Esophagus muscularis mucosa (tissue), 4 donors: ENCODE measurements around the gene OR8B8.

Experiments used
- CTCF ChIP-seq, 3 experiments: fragments of 200-600 bp in 2 of 3; fragments of 450-650 bp in 1 of 3; sonication (generic) in 2 of 3; IDR thresholded peaks; one replicate each; pipeline ENCODE4 v1.5.1; 2017 to 2019; ENCODE audit warnings: antibody characterized with exemption in 3 of 3, mild to moderate bottlenecking in 2 of 3, moderate library complexity in 1 of 3
- EP300 ChIP-seq: sonication (generic); formaldehyde crosslinking; IDR thresholded peaks from one replicate; pipeline ENCODE4 v1.6.1; 2017; ENCODE audit warnings: antibody characterized with exemption
- POLR2A ChIP-seq: fragments of 450-650 bp; IDR thresholded peaks from one replicate; pipeline ENCODE4 v1.6.1; 2017; ENCODE audit warnings: antibody characterized with exemption, moderate library complexity, mild to moderate bottlenecking, low read depth
- POLR2AphosphoS5 ChIP-seq, 2 donors: sonication (generic); formaldehyde crosslinking; IDR thresholded peaks; one replicate each; pipeline ENCODE4 v1.6.1; 2017; ENCODE audit warnings: antibody characterized with exemption in 2 of 2

GRCh38 chr11:124479561-124479960 lies 34.1 kb upstream of the OR8B8 start:
- TF ChIP-seq CTCF (IDR thresholded peaks at IDR 0.05) = no peak
- no peak for TF ChIP-seq EP300
- TF ChIP-seq POLR2A = no peak
- TF ChIP-seq POLR2AphosphoS5 (IDR thresholded peaks at IDR 0.05) = no peak
